ENCODE data around the gene PTGES. TPM values are rescaled to one million over a fixed set of nuclear protein-coding genes. Genes with fewer than 3 reads are reported as not detected.

Gene PTGES
- total RNA-seq, 1 experiment from 2014 or later: 74.0 TPM

GRCh38 chr9:129757045-129757444 lies 4.2 kb upstream of the PTGES start:
- BruUV-seq (replicated peaks): no TSS peak
- Mint-ChIP-seq H3K9me3 (ENCODE audit: unreplicated experiment) (no peaks in the 10 kb centered on the region), H3K27me3 (ENCODE audit: insufficient read depth, unreplicated experiment) (no peaks in the 10 kb centered on the region), H3K4me1 (ENCODE audit: insufficient read depth, unreplicated experiment) (no peaks in the 10 kb centered on the region), H3K36me3 (ENCODE audit: insufficient read depth, unreplicated experiment) (no peaks in the 10 kb centered on the region), H3K27ac (ENCODE audit: low read depth, unreplicated experiment) (no peak overlapping the region), H3K4me3 (ENCODE audit: unreplicated experiment) (no peak overlapping the region)
- ChIA-PET CTCF (interaction anchor here (0.8 to 0.9 kb wide), 2 partner anchors 24 to 131 kb away, joined by 3 to 4 read pairs; no protein-coding TSS in a partner anchor), POLR2A (interaction anchor here (8.9 kb wide), 1 partner anchor 18 kb away, joined by 293 read pairs; no protein-coding TSS in a partner anchor)
- intact Hi-C loops (cut with micrococcal nuclease): no loop called here
- TF ChIP-seq CTCF (IDR thresholded peaks at IDR 0.05; ENCODE audit: unreplicated experiment): no peak
- no peak for DNase-seq (ENCODE audit: unreplicated experiment)

- intact Hi-C loops (cut with micrococcal nuclease): no loop called here
- ChIA-PET CTCF (interaction anchor here (0.9 to 2.4 kb wide), 3 partner anchors 21 to 625 kb away, joined by 3 to 7 read pairs (median 5); no protein-coding TSS in a partner anchor), POLR2A (interaction anchor here (8.9 kb wide), 1 partner anchor 19 kb away, joined by 293 read pairs; no protein-coding TSS in a partner anchor)
- Mint-ChIP-seq H3K36me3 (ENCODE audit: insufficient read depth, unreplicated experiment) (no peaks in the 10 kb centered on the region), H3K4me1 (ENCODE audit: insufficient read depth, unreplicated experiment) (no peaks in the 10 kb centered on the region), H3K27ac (ENCODE audit: low read depth, unreplicated experiment) (no peak overlapping the region), H3K27me3 (ENCODE audit: insufficient read depth, unreplicated experiment) (no peaks in the 10 kb centered on the region), H3K9me3 (ENCODE audit: unreplicated experiment) (no peaks in the 10 kb centered on the region), H3K4me3 (ENCODE audit: unreplicated experiment) (no peak overlapping the region)
- no peak for DNase-seq (ENCODE audit: unreplicated experiment)
- no TSS peak for BruUV-seq (replicated peaks)
- no peak for TF ChIP-seq CTCF (IDR thresholded peaks at IDR 0.05; ENCODE audit: unreplicated experiment)
Measured at GRCh38 chr9:129756191-129756590, 3.3 kb upstream of the PTGES start.

DNA sequence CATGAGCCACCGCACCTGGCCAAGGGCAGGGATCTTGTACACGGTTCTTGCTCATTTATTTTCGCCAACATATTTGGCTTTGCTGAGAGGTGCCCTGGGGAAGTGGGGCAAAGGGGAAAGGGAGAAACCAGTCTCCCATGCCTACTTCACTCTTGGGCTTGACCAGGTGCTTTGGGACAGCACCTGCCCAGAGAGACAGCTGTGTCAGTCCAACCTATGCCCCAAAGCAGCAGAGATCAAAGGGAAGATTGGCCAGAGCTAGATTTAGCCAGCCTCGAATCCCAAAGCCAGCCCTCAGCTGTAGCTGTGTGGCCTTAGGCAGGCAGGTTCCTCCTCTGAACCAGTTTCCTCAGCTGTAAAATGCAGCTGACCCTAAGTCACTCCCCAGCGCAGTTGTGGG lies 2.3 kb upstream of the PTGES start:
- Mint-ChIP-seq H3K27ac (ENCODE audit: low read depth, unreplicated experiment) (no peak overlapping the region), H3K9me3 (ENCODE audit: unreplicated experiment) (no peaks in the 10 kb centered on the region), H3K4me1 (ENCODE audit: insufficient read depth, unreplicated experiment) (peaks cover 9% of the 10 kb centered on the region), H3K4me3 (ENCODE audit: unreplicated experiment) (no peak overlapping the region), H3K36me3 (ENCODE audit: insufficient read depth, unreplicated experiment) (peaks cover 4% of the 10 kb centered on the region), H3K27me3 (ENCODE audit: insufficient read depth, unreplicated experiment) (no peaks in the 10 kb centered on the region)
- POLR2A ChIA-PET: interaction anchor here (1.2 to 8.9 kb wide), 2 partner anchors 17 to 20 kb away, joined by 4 to 293 read pairs; no protein-coding TSS in a partner anchor
- no peak for DNase-seq (ENCODE audit: unreplicated experiment)
- no TSS peak for BruUV-seq (replicated peaks)
- CTCF ChIA-PET: interaction anchor here (1.0 to 2.4 kb wide), 2 partner anchors 22 to 26 kb away, joined by 5 to 7 read pairs; no protein-coding TSS in a partner anchor
- intact Hi-C loops (cut with micrococcal nuclease): no loop called here
- no peak for TF ChIP-seq CTCF (IDR thresholded peaks at IDR 0.05; ENCODE audit: unreplicated experiment)

DNA sequence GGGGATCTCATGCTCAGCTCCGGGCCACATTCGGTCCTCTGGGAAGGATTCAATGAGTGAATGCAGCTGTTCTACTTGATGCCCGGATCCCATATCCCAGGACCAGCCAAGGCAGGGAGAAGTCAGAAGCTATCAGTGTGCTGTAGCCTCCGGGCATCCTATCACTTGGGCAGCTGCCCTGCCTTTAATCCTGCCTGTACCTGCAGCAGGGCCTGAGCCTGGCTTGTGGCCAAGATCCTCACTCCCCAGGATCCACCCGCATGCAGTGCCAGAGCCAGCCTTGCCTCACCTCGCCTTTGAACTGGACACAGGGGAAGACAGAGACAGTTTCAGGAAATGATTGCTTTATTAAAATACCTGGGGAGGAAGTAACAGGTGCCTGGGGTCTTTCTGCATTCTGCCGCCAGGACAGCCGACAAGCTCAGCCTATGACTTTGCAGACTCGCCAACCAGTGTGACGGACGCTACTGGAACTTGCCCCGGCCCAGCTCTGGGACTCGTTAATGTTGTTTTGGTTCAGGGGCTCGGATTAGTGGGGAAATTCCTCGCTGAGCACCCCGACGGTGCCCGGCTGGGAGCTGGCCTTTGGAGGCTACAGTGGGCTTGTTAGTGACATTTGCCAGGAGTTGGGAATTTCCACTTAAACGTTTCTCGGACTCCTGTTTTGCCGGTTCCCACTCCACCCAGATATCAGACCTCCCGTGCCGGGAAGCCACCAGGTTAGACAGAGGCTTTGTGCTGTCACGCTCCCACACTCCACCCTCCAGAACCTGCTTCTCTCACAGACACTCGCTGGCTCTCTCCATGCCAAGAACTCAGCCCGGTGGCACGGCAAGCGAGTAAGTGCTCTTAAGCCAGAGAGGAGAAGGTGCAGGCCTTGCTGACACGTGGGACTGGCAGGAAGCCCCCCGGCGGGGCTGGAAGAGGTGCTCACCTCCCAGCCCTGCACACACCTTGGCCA lies 721 bp downstream of the PTGES start:
- Mint-ChIP-seq H3K27ac (ENCODE audit: low read depth, unreplicated experiment) (peak overlapping the region; percentile 82), H3K4me3 (ENCODE audit: unreplicated experiment) (peak overlapping the region; percentile 93)
- BruUV-seq (replicated peaks): TSS peak; percentile 81

More for the DNA sequence above, 721 bp downstream of the PTGES start:
- intact Hi-C loops (cut with micrococcal nuclease): loop anchor here (1.0 kb wide), 1 partner anchor 21 kb away; no protein-coding TSS in a partner anchor
- peaks cover 29% of the 10 kb centered on the region for H3K36me3 Mint-ChIP-seq (ENCODE audit: insufficient read depth, unreplicated experiment)
- no peak for TF ChIP-seq CTCF (IDR thresholded peaks at IDR 0.05; ENCODE audit: unreplicated experiment)
- H3K4me1 Mint-ChIP-seq (ENCODE audit: insufficient read depth, unreplicated experiment): peaks cover 29% of the 10 kb centered on the region
- ChIA-PET CTCF (interaction anchor here (0.8 to 5.3 kb wide), 6 partner anchors 13 to 38 kb away, joined by 3 to 55 read pairs (median 19); no protein-coding TSS in a partner anchor), POLR2A (interaction anchor here (0.5 to 8.9 kb wide), 18 partner anchors 11 to 669 kb away, joined by 3 to 293 read pairs (median 4); partner anchors contain the start of genes ASB6, NTMT1 and TOR1B)
- DNase-seq (ENCODE audit: unreplicated experiment): peak; percentile 95
- no peaks in the 10 kb centered on the region for H3K9me3 Mint-ChIP-seq (ENCODE audit: unreplicated experiment)
- H3K27me3 Mint-ChIP-seq (ENCODE audit: insufficient read depth, unreplicated experiment): no peaks in the 10 kb centered on the region
